Uterus (tissue), 2 donors: ENCODE results near the gene XXYLT1.

Experiments
- POLR2A ChIP-seq, 2 donors: fragments of 450-650 bp; IDR thresholded peaks; one replicate each; pipeline ENCODE4 v1.6.1; 2016; ENCODE audit warnings: antibody characterized with exemption in 2 of 2, mild to moderate bottlenecking in 1 of 2, moderate library complexity in 1 of 2
- TF ChIP-seq, protein P1 (sequence below), 4 experiments: fragments of 200-600 bp in 2 of 4; fragments of 450-650 bp in 2 of 4; sonication (generic) in 2 of 4; IDR thresholded peaks; one replicate each; pipeline ENCODE4 v1.5.1; 2016 to 2019; ENCODE audit warnings: antibody characterized with exemption in 4 of 4, mild to moderate bottlenecking in 2 of 4, moderate library complexity in 1 of 4

- TF ChIP-seq, protein P1, sequence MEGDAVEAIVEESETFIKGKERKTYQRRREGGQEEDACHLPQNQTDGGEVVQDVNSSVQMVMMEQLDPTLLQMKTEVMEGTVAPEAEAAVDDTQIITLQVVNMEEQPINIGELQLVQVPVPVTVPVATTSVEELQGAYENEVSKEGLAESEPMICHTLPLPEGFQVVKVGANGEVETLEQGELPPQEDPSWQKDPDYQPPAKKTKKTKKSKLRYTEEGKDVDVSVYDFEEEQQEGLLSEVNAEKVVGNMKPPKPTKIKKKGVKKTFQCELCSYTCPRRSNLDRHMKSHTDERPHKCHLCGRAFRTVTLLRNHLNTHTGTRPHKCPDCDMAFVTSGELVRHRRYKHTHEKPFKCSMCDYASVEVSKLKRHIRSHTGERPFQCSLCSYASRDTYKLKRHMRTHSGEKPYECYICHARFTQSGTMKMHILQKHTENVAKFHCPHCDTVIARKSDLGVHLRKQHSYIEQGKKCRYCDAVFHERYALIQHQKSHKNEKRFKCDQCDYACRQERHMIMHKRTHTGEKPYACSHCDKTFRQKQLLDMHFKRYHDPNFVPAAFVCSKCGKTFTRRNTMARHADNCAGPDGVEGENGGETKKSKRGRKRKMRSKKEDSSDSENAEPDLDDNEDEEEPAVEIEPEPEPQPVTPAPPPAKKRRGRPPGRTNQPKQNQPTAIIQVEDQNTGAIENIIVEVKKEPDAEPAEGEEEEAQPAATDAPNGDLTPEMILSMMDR (IDR thresholded peaks at IDR 0.05) = no peak
- no peak for TF ChIP-seq POLR2A (IDR thresholded peaks at IDR 0.05)
These were observed 205.1 kb downstream of the XXYLT1 start for GRCh38 chr3:195065864-195066185.
